Measurements from ENCODE around the gene DLG2.
A peak's percentile ranks its signal among the peaks of the same experiment; 100 is the strongest.

DLG2 gene

DNA sequence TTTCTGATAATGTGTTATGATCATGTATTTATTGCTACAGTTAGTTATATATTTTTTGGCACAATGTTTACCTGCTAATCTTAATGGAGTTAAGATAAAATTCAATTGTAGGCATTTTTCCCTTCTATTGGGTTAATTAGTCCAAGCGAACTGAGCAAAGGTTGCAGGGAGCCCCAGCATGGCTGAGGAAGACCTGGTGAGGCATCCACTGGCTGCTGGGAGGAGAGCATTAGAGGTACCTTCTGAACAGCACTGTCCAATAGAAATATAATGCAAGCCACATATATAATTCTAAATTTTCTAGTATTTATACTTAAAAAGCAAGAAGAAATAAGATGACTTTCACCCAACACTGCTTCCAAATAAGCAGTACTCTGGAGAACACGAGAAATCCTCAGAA is 19.9 kb upstream of the DLG2 start:
- Histone ChIP-seq H3K4me2 (ENCODE audit: low read length) (peak overlapping the region; percentile 89), H3K27me3 (ENCODE audit: insufficient read depth, low read length) (no peaks in the 10 kb centered on the region), H3K9me3 (ENCODE audit: low read length) (no peaks in the 10 kb centered on the region), H3F3A (ENCODE audit: insufficient read depth, low read length) (no peaks in the 10 kb centered on the region), H3K36me3 (ENCODE audit: insufficient read depth, low read length) (peaks cover 15% of the 10 kb centered on the region; the same call in 1 of the 2 replicates), H3K4me1 (ENCODE audit: insufficient read depth, low read length, severe bottlenecking) (peaks cover 26% of the 10 kb centered on the region), H3K27ac (ENCODE audit: low read depth, low read length, poor library complexity, severe bottlenecking) (no peak overlapping the region), H2AFZ (ENCODE audit: low read length) (peak overlapping the region; percentile 50; the same call in 1 of the 2 replicates), H3K9me2 (ENCODE audit: low read depth, low read length) (no peaks in the 10 kb centered on the region), H4K20me1 (ENCODE audit: insufficient read depth, low read length) (no peaks in the 10 kb centered on the region), H3K4me3 (ENCODE audit: low read depth, low read length, poor library complexity, severe bottlenecking) (peak overlapping the region; percentile 78), H3K9ac (ENCODE audit: low read length) (peak overlapping the region; percentile 79), H3K79me2 (ENCODE audit: insufficient read depth, low read length) (peaks cover 7% of the 10 kb centered on the region; the same call in 1 of the 2 replicates)
- no peak for TF ChIP-seq EZH2 (IDR thresholded peaks at IDR 0.05; ENCODE audit: borderline replicate concordance, low read length)
- TF ChIP-seq, protein P1, sequence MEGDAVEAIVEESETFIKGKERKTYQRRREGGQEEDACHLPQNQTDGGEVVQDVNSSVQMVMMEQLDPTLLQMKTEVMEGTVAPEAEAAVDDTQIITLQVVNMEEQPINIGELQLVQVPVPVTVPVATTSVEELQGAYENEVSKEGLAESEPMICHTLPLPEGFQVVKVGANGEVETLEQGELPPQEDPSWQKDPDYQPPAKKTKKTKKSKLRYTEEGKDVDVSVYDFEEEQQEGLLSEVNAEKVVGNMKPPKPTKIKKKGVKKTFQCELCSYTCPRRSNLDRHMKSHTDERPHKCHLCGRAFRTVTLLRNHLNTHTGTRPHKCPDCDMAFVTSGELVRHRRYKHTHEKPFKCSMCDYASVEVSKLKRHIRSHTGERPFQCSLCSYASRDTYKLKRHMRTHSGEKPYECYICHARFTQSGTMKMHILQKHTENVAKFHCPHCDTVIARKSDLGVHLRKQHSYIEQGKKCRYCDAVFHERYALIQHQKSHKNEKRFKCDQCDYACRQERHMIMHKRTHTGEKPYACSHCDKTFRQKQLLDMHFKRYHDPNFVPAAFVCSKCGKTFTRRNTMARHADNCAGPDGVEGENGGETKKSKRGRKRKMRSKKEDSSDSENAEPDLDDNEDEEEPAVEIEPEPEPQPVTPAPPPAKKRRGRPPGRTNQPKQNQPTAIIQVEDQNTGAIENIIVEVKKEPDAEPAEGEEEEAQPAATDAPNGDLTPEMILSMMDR (IDR thresholded peaks at IDR 0.05; ENCODE audit: low read length), result no peak

DNA sequence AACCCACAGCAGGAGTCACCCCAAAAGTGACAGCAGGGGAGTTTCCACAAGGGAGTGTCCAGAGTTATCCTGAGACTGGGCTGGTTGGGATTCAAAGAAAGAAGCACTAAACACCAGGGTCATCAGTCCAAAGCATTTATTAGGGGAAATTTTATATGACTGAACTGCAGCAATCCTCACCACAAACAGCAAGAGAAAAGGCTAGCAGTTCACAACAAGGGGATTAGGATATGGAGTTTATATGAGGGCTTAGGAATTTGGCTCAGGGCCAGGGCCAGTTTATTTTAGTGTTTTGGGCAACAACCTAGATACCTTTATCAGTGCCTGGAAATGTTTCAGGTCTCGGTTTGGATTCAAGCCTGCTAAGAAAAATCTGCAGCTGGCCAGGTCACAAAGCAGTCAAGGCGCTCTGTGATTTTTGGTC is 16.1 kb upstream of the DLG2 start:
- H3K9me3 ChIP-seq (ENCODE audit: low read length), result no peaks in the 10 kb centered on the region
- no peaks in the 10 kb centered on the region; the same call in 1 of the 2 replicates for H3K9me2 ChIP-seq (ENCODE audit: low read depth, low read length)
- peaks cover 9% of the 10 kb centered on the region for H3K4me1 ChIP-seq (ENCODE audit: insufficient read depth, low read length, severe bottlenecking)
- 0 out of 2 replicates have a peak, but pooled peaks cover 1% of the 10 kb centered on the region for H3K79me2 ChIP-seq (ENCODE audit: insufficient read depth, low read length)
- no peak for TF ChIP-seq EZH2 (IDR thresholded peaks at IDR 0.05; ENCODE audit: borderline replicate concordance, low read length)
- H3K9ac ChIP-seq (ENCODE audit: low read length), result no peak overlapping the region
- H2AFZ ChIP-seq (ENCODE audit: low read length), result no peak overlapping the region
- H3F3A ChIP-seq (ENCODE audit: insufficient read depth, low read length), result peaks cover 4% of the 10 kb centered on the region; the same call in 1 of the 2 replicates
- no peaks in the 10 kb centered on the region for H3K27me3 ChIP-seq (ENCODE audit: insufficient read depth, low read length)
- peaks cover 6% of the 10 kb centered on the region; the same call in 1 of the 2 replicates for H3K36me3 ChIP-seq (ENCODE audit: insufficient read depth, low read length)
- H3K4me3 ChIP-seq (ENCODE audit: low read depth, low read length, poor library complexity, severe bottlenecking), result no peak overlapping the region
- no peak overlapping the region for H3K4me2 ChIP-seq (ENCODE audit: low read length)
- H4K20me1 ChIP-seq (ENCODE audit: insufficient read depth, low read length), result no peaks in the 10 kb centered on the region
- no peak overlapping the region for H3K27ac ChIP-seq (ENCODE audit: low read depth, low read length, poor library complexity, severe bottlenecking)

DNA sequence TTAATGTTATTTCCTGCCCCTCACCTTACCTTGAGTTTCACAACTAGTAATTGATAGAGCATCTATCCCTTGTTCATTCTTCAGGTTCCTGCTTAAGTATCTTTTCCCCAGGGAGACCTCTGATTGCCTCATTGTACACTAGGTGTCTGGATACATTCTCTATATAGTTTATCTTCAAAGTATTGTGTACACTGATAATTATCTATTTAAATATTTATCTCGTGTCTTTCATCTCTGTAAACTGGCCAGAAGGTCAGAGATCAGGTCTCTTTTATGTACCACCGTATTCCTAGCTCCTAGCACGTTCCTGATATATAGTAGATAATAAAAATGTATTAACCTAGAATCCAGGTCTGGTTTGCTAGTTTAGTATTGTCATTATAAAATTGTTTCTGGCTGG is 7.6 kb upstream of the DLG2 start:
- Histone ChIP-seq H2AFZ (ENCODE audit: low read length) (no peak overlapping the region), H3K79me2 (ENCODE audit: insufficient read depth, low read length) (peaks cover 23% of the 10 kb centered on the region), H3K27ac (ENCODE audit: low read depth, low read length, poor library complexity, severe bottlenecking) (no peak overlapping the region), H4K20me1 (ENCODE audit: insufficient read depth, low read length) (no peaks in the 10 kb centered on the region), H3K36me3 (ENCODE audit: insufficient read depth, low read length) (peaks cover 74% of the 10 kb centered on the region), H3F3A (ENCODE audit: insufficient read depth, low read length) (peaks cover 4% of the 10 kb centered on the region; the same call in 1 of the 2 replicates), H3K27me3 (ENCODE audit: insufficient read depth, low read length) (no peaks in the 10 kb centered on the region), H3K9me2 (ENCODE audit: low read depth, low read length) (no peaks in the 10 kb centered on the region), H3K9ac (ENCODE audit: low read length) (no peak overlapping the region), H3K4me2 (ENCODE audit: low read length) (no peak overlapping the region), H3K9me3 (ENCODE audit: low read length) (no peaks in the 10 kb centered on the region), H3K4me1 (ENCODE audit: insufficient read depth, low read length, severe bottlenecking) (peaks cover 7% of the 10 kb centered on the region), H3K4me3 (ENCODE audit: low read depth, low read length, poor library complexity, severe bottlenecking) (no peak overlapping the region)
- no peak for TF ChIP-seq EZH2 (IDR thresholded peaks at IDR 0.05; ENCODE audit: borderline replicate concordance, low read length)
- TF ChIP-seq, protein P1 (IDR thresholded peaks at IDR 0.05; ENCODE audit: low read length), result no peak

Measured in OCI-LY1 (cell line).